Natural killer cell (primary cell): ENCODE measurements around the gene TCEAL3. TPM values are rescaled to one million over a fixed set of nuclear protein-coding genes. Genes with fewer than 3 reads are reported as not detected.

ENCODE experiments used
- ATAC-seq, 3 donors: fragments of 150-1000 bp in 2 of 3; fragments of 200-7000 bp in 1 of 3; cut with Tn5 transposase; 1 replicate in 1 of 3; 2 replicates in 2 of 3; pipeline ENCODE4 v1.10.0; 2021; ENCODE audit warnings: mild to moderate bottlenecking in 2 of 3, moderate library complexity in 2 of 3
- DNase-seq, 2 donors: peaks; one replicate each; pipeline versions ENCODE4 v3.0.0 to v3.0.0-alpha.2; 2013 to 2021; ENCODE audit warnings: mixed read lengths in 1 of 2
- H3K27ac ChIP-seq: one replicate; pipeline ENCODE4 v1.5.1; 2013; ENCODE audit warnings: mild to moderate bottlenecking, low read length
- H3K27me3 ChIP-seq: one replicate; pipeline ENCODE4 v1.6.1; 2013; ENCODE audit warnings: low read length; ENCODE audit not compliant: control insufficient read depth, insufficient read depth
- H3K36me3 ChIP-seq: one replicate; pipeline ENCODE4 v1.6.1; 2013; ENCODE audit warnings: low read length; ENCODE audit not compliant: control insufficient read depth, insufficient read depth
- H3K4me1 ChIP-seq: one replicate; pipeline ENCODE4 v1.6.1; 2013; ENCODE audit warnings: low read length; ENCODE audit not compliant: control insufficient read depth, insufficient read depth
- H3K4me3 ChIP-seq: one replicate; pipeline ENCODE4 v1.5.1; 2013; ENCODE audit warnings: low read length
- H3K9me3 ChIP-seq: one replicate; pipeline ENCODE4 v1.6.1; 2013; ENCODE audit warnings: low read length; ENCODE audit not compliant: control insufficient read depth, insufficient read depth
- H3K27ac Mint-ChIP-seq, 2 donors: one replicate each; pipeline ENCODE4 v1.8.0; 2022; ENCODE audit warnings: mild to moderate bottlenecking in 2 of 2, mixed read lengths in 2 of 2, moderate library complexity in 1 of 2
- H3K27me3 Mint-ChIP-seq, 2 donors: one replicate each; pipeline ENCODE4 v1.8.0; 2022; ENCODE audit warnings: low read depth in 2 of 2, mixed read lengths in 2 of 2
- H3K36me3 Mint-ChIP-seq: one replicate; pipeline ENCODE4 v1.8.0; 2022; ENCODE audit warnings: mixed read lengths
- H3K4me1 Mint-ChIP-seq, 2 donors: one replicate each; pipeline ENCODE4 v1.8.0; 2022; ENCODE audit warnings: mixed read lengths in 2 of 2
- H3K4me3 Mint-ChIP-seq: one replicate; pipeline ENCODE4 v1.8.0; 2022; ENCODE audit warnings: mild to moderate bottlenecking, moderate library complexity, mixed read lengths
- H3K9me3 Mint-ChIP-seq, 2 donors: one replicate each; pipeline ENCODE4 v1.8.0; 2022; ENCODE audit warnings: mixed read lengths in 2 of 2
- CTCF ChIP-seq: fragments of 200-600 bp; IDR thresholded peaks from one replicate; pipeline ENCODE4 v1.8.0; 2022; ENCODE audit warnings: antibody characterized with exemption
- WGBS: methylation state at CpG from one replicate; pipeline ENCODE4 v1.1.7; 2013; ENCODE audit warnings: missing lambda C conversion rate; ENCODE audit not compliant: insufficient coverage; 5-methylcytosine and 5-hydroxymethylcytosine counted together
- intact Hi-C: fragments of 100-400 bp; cut with micrococcal nuclease; formaldehyde crosslinking; loops from one replicate; pipeline ENCODE4 v1.14.2; 2022
- total RNA-seq, 4 donors: library from RNA; stranded (reverse); fragments of 120-200 nt in 1 of 4; gene quantifications; one replicate each; pipeline versions ENCODE4 v1.2.3 to v1.2.4, GENCODE V29; 2013 to 2022

The TCEAL3 gene
- total RNA-seq, 3 donors from 2014 or later (not counting 1 experiment from before 2014, with no cell fraction given): 6.2 to 8.7 (median 8.4) TPM

GRCh38 chrX:103628386-103629317 is 20.9 kb downstream of the TCEAL3 start, which contains the start of gene TCEAL1:
Gene TCEAL1, plus strand, starts transcription at chrX:103628975. Its CDS starts 942 bp downstream, at chrX:103629917.
- no peak for TF ChIP-seq CTCF
- no peaks in the 10 kb centered on the region for H3K27me3 ChIP-seq
- H3K27ac ChIP-seq: peak within 1 kb of the TSS; percentile 79
- intact Hi-C loops: no loop called here
- H3K27me3 Mint-ChIP-seq: peaks cover 0 to 5% of the 10 kb centered on the region in 2 donors
- ATAC-seq: peak; percentile 71 to 77 (median 77)
- no peaks in the 10 kb centered on the region for H3K9me3 ChIP-seq
- H3K4me3 Mint-ChIP-seq: peak within 1 kb of the TSS; percentile 92
- peak within 1 kb of the TSS; percentile 3 to 91 for H3K27ac Mint-ChIP-seq
- no peaks in the 10 kb centered on the region for H3K36me3 ChIP-seq
- H3K36me3 Mint-ChIP-seq: no peaks in the 10 kb centered on the region
- no peaks in the 10 kb centered on the region for H3K9me3 Mint-ChIP-seq
- peaks cover 10% of the 10 kb centered on the region for H3K4me1 ChIP-seq
- 4% methylated on average over 23 of the region's 32 CpGs for whole genome bisulfite sequencing
- H3K4me1 Mint-ChIP-seq: peaks cover 11 to 20% of the 10 kb centered on the region in 2 donors
- H3K4me3 ChIP-seq: peak within 1 kb of the TSS; percentile 93
- peak; percentile 33 to 69 for DNase-seq

GRCh38 chrX:103629318-103630170 is 21.8 kb downstream of the TCEAL3 start:
- ATAC-seq (peak; percentile 54 to 59 (median 54)), DNase-seq (peak in 1 of 2 donors; percentile 39)
- peak overlapping the region; percentile 79 for H3K27ac ChIP-seq
- intact Hi-C loops: no loop called here
- no peaks in the 10 kb centered on the region for H3K9me3 Mint-ChIP-seq
- peaks cover 0 to 5% of the 10 kb centered on the region in 2 donors for H3K27me3 Mint-ChIP-seq
- no peaks in the 10 kb centered on the region for H3K36me3 ChIP-seq
- H3K27ac Mint-ChIP-seq: peak overlapping the region; percentile 3 to 91
- peak overlapping the region; percentile 93 for H3K4me3 ChIP-seq
- H3K4me1 ChIP-seq: peaks cover 10% of the 10 kb centered on the region
- TF ChIP-seq CTCF: no peak
- H3K4me1 Mint-ChIP-seq: peaks cover 11 to 20% of the 10 kb centered on the region in 2 donors
- no peaks in the 10 kb centered on the region for H3K36me3 Mint-ChIP-seq
- WGBS: 3% methylated on average over 44 of the region's 49 CpGs
- H3K9me3 ChIP-seq: no peaks in the 10 kb centered on the region
- H3K27me3 ChIP-seq: no peaks in the 10 kb centered on the region
- peak overlapping the region; percentile 92 for H3K4me3 Mint-ChIP-seq

GRCh38 chrX:103630171-103630511 is 22.4 kb downstream of the TCEAL3 start:
- no peak for TF ChIP-seq CTCF
- 59% methylated on average over 5 of the region's 6 CpGs for WGBS
- no peak overlapping the region for H3K27ac ChIP-seq
- H3K36me3 ChIP-seq: no peaks in the 10 kb centered on the region
- H3K9me3 ChIP-seq: no peaks in the 10 kb centered on the region
- Mint-ChIP-seq H3K4me3 (peak overlapping the region; percentile 92), H3K27ac (peak overlapping the region; percentile 3 to 91), H3K36me3 (no peaks in the 10 kb centered on the region), H3K9me3 (no peaks in the 10 kb centered on the region), H3K27me3 (peaks cover 0 to 5% of the 10 kb centered on the region in 2 donors), H3K4me1 (peaks cover 11 to 20% of the 10 kb centered on the region in 2 donors)
- H3K27me3 ChIP-seq: no peaks in the 10 kb centered on the region
- H3K4me1 ChIP-seq: peaks cover 10% of the 10 kb centered on the region
- ATAC-seq (no peak), DNase-seq (no peak)
- intact Hi-C loops: no loop called here
- peak overlapping the region; percentile 93 for H3K4me3 ChIP-seq
